ENCODE measurements around the gene TSPYL4. TPM values are rescaled to one million over a fixed set of nuclear protein-coding genes. Genes with fewer than 3 reads are reported as not detected.

The TSPYL4 gene
- total and polyA plus RNA-seq, 2 donors from 2014 or later = 15.2 to 25.8 TPM

- TF ChIP-seq CTCF (IDR thresholded peaks at IDR 0.05; ENCODE audit: borderline replicate concordance, extremely low read depth, insufficient read depth) = no peak
- peaks cover 2 to 23% (median 10%) of the 10 kb centered on the region in 3 donors for H3K4me1 ChIP-seq (ENCODE audit: control insufficient read depth in 2 of 3, insufficient read depth in 2 of 3, low read depth in 1 of 3, low read length in 3 of 3)
- intact Hi-C loops (cut with DNase I) = loop anchor here (10.0 kb wide), 1 partner anchor 285 kb away; no protein-coding TSS in a partner anchor
These were observed 25.6 kb upstream of the TSPYL4 start, which contains the start of gene TSPYL1 for GRCh38 chr6:116279232-116280160. Gene TSPYL1, minus strand, starts transcription at chr6:116279930. Its CDS starts 100 bp downstream, at chr6:116279830.

GRCh38 chr6:116278854-116279231 is 25.0 kb upstream of the TSPYL4 start:
- peak overlapping the region; percentile 62 to 99 (median 94) for H3K9ac ChIP-seq (ENCODE audit: low read length in 3 of 3)
- H3K4me3 ChIP-seq (ENCODE audit: low read length in 3 of 3) = peak overlapping the region; percentile 69 to 98 (median 84)
- H3K9me3 ChIP-seq (ENCODE audit: control insufficient read depth in 2 of 3, insufficient read depth in 1 of 3, low read length in 3 of 3) = no peaks in the 10 kb centered on the region
- H3K27ac ChIP-seq (ENCODE audit: low read depth in 2 of 2, low read length in 2 of 2) = peak overlapping the region; percentile 96 to 100
- DNase-seq (peak in 3 of 5 donors; percentile 72 to 81 (median 80)), FAIRE-seq (no peak)
- peaks cover 0 to 7% (median 2%) of the 10 kb centered on the region in 3 donors for H3K36me3 ChIP-seq (ENCODE audit: control insufficient read depth in 2 of 3, insufficient read depth in 3 of 3, low read length in 3 of 3)
- intact Hi-C loops (cut with DNase I) = no loop called here
- H3K27me3 ChIP-seq (ENCODE audit: control insufficient read depth, insufficient read depth, low read length) = no peaks in the 10 kb centered on the region
- TF ChIP-seq CTCF (IDR thresholded peaks at IDR 0.05; ENCODE audit: borderline replicate concordance, extremely low read depth, insufficient read depth) = no peak
- H3K4me1 ChIP-seq (ENCODE audit: control insufficient read depth in 2 of 3, insufficient read depth in 2 of 3, low read depth in 1 of 3, low read length in 3 of 3) = peaks cover 2 to 23% (median 10%) of the 10 kb centered on the region in 3 donors

More at GRCh38 chr6:116279232-116280160, 25.6 kb upstream of the TSPYL4 start, which contains the start of gene TSPYL1:
- DNase-seq (peak; percentile 98 to 99 (median 98)), FAIRE-seq (peak; percentile 72)
- Histone ChIP-seq H3K4me3 (ENCODE audit: low read length in 3 of 3) (peak within 1 kb of the TSS; percentile 72 to 98 (median 84)), H3K9ac (ENCODE audit: low read length in 3 of 3) (peak within 1 kb of the TSS; percentile 62 to 99 (median 94)), H3K27ac (ENCODE audit: low read depth in 2 of 2, low read length in 2 of 2) (peak within 1 kb of the TSS; percentile 96 to 100), H3K9me3 (ENCODE audit: control insufficient read depth in 2 of 3, insufficient read depth in 1 of 3, low read length in 3 of 3) (no peaks in the 10 kb centered on the region), H3K36me3 (ENCODE audit: control insufficient read depth in 2 of 3, insufficient read depth in 3 of 3, low read length in 3 of 3) (peaks cover 0 to 7% (median 2%) of the 10 kb centered on the region in 3 donors), H3K27me3 (ENCODE audit: control insufficient read depth, insufficient read depth, low read length) (no peaks in the 10 kb centered on the region)

- H3K36me3 ChIP-seq (ENCODE audit: control insufficient read depth in 2 of 3, insufficient read depth in 3 of 3, low read length in 3 of 3) = peaks cover 0 to 7% (median 2%) of the 10 kb centered on the region in 3 donors
- no peak for TF ChIP-seq CTCF (IDR thresholded peaks at IDR 0.05; ENCODE audit: borderline replicate concordance, extremely low read depth, insufficient read depth)
- intact Hi-C loops (cut with DNase I) = no loop called here
- peak overlapping the region; percentile 62 to 99 (median 94) for H3K9ac ChIP-seq (ENCODE audit: low read length in 3 of 3)
- H3K27me3 ChIP-seq (ENCODE audit: control insufficient read depth, insufficient read depth, low read length) = no peaks in the 10 kb centered on the region
- H3K9me3 ChIP-seq (ENCODE audit: control insufficient read depth in 2 of 3, insufficient read depth in 1 of 3, low read length in 3 of 3) = no peaks in the 10 kb centered on the region
- peak overlapping the region; percentile 69 to 98 (median 84) for H3K4me3 ChIP-seq (ENCODE audit: low read length in 3 of 3)
- H3K27ac ChIP-seq (ENCODE audit: low read depth in 2 of 2, low read length in 2 of 2) = peak overlapping the region; percentile 96 to 100
- DNase-seq = peak in 2 of 5 donors; percentile 9 to 47
- H3K4me1 ChIP-seq (ENCODE audit: control insufficient read depth in 2 of 3, insufficient read depth in 2 of 3, low read depth in 1 of 3, low read length in 3 of 3) = peaks cover 2 to 23% (median 10%) of the 10 kb centered on the region in 3 donors
- FAIRE-seq = no peak
These were observed 24.6 kb upstream of the TSPYL4 start for GRCh38 chr6:116278481-116278829.
